HG03064 (cell line): ENCODE measurements around the gene ACTR3C.

Source experiments
- ATAC-seq: cut with Tn5 transposase; IDR thresholded peaks from one replicate; pipeline ENCODE4 v1.9.1; 2021; ENCODE audit warnings: low read depth; ENCODE audit not compliant: unreplicated experiment

Gene ACTR3C

GRCh38 chr7:150359622-150360362 is 36.4 kb upstream of the ACTR3C start:
- ATAC-seq, result no peak

DNA sequence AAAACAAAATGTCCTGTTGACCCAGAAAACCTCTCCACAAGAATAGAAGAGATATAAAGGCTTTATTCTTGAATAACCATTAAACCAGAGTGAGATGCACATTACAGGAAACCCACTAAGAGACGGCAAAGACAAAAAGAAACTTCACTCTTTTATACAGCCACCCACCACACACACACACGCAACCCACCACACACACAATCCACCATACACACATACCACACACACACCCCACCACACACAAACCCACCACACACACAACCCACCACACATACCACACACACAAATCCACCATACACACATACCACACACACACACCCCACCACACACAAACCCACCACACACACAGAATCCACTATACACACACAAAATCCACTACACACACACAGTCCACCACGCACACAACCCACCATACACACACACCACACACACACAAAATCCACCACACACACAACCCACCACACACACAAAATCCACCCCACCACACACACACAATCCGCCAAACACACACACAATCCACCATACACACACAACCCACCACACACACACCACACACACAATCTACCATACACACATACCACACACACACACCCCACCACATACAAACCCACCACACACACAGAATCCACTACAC is 35.8 kb upstream of the ACTR3C start:
- ATAC-seq, result no peak

DNA sequence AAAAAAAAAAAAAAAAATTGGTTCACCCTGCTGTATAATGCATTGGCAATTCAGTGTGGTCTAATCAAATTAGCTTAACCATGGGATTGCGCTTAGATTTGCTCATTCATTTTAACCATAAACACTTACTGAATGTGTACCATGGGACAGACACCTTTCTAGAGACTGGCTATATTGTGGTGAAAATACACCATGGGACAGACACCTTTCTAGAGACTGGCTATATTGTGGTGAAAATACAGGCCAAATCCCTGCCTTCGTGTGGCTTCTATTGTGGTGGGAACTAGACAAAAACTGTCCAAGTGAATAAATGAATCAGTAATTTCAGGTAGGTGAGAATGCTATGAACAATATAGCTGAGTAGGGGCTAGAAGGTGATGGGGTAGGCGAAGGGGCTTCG is 35.1 kb upstream of the ACTR3C start:
- no peak for ATAC-seq

DNA sequence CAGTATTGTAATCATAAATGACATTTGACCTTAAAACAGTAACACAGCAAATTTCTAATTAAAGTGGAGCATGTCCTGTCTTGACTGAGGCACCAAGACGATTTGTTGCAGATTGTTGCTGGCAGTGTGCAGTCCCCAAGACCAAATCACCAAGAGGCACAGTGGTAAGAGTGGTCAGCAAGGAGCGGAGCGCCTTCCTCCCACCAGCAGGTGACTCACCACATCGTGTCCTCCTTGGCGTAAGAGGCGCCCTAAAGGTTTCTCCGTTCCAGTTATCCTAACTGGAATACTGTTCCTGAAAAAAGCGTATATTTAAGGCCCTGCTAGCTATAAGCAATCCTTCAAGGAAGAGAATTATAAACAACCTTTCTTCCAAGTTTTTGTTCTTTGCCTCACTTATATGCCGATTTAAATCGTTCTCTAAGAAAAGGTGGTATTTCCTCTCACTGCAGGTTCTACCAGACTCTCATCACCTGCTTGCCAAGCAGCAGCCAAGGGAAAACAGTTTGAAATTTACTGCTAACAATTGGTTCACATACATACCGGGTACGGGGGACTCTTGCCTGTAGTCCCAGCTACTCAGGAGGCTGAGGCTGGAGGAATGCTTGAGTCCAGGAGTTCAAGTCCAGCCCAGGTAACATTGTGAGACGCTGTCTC is 34.6 kb upstream of the ACTR3C start:
- peak; percentile 16 for ATAC-seq

DNA sequence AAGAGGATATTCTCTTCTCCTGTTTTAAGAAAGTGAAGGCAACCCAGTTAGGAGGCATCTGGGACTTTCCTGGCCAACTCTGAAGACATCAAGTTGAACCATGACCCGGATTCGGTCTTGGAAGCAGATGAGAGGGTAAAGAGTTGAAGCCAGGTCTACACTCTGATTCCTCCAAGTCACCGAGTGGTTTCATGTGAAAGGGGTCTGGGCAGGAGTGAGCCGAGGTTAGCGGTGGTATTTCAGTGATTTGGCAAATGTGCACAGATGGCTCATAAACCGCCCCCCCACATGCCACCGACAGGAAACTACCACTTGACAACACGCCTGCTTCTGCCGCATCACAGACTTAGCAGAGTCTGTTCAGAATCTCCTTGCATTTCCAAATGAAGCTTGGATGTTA is 33.9 kb upstream of the ACTR3C start:
- peak; percentile 53 for ATAC-seq

- ATAC-seq, result no peak
Observed at GRCh38 chr7:150356265-150356897, 33.0 kb upstream of the ACTR3C start.

GRCh38 chr7:150355666-150356059 is 32.3 kb upstream of the ACTR3C start:
- ATAC-seq, result no peak

DNA sequence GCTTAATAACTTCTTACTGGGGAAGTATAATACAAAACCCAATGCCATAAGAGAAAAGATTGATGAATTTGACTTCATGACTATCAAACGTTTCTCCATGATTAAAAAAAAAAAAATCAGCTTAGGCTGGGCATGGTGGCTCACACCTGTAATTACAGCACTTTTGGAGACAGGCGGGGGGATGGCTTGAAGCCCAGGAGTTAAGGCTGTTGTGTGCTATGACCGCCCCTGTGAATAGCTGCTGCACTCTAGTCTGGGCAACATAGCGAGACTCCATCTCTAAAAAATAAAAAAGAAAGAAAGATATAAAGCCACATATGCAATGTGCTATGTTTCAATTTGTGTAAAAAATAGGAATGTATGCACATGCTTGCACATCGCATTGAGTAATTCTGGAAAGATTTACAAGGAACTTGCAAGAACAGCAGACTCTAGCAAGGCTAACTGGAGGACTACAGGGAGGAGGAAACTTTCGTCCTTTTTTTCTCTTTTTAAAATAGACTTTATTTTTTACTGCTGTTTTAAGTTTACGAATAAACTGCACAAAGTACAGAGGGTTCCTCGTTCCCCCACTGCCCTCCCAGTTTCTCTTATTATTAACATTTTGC is 28.3 kb upstream of the ACTR3C start:
- no peak for ATAC-seq

GRCh38 chr7:150346922-150347321 is 23.6 kb upstream of the ACTR3C start:
- no peak for ATAC-seq

DNA sequence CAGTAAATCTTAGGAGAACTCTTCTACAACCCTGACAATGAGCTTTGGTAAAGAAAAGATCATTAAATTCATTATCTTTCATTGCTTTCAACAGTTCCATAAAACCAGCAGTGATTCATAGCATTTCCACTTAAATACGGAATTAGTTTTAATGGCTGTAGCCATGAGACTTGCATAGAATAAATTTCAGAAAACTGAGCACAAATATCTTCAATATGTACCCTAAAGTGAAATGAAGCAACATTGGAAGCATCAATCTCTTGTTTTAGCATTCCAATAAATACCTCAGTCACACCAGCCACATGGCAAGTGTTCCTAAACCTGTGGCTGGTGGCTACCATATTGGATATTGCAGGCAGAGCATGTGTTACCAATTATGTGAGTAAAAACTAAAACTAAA is 21.7 kb upstream of the ACTR3C start:
- no peak for ATAC-seq

DNA sequence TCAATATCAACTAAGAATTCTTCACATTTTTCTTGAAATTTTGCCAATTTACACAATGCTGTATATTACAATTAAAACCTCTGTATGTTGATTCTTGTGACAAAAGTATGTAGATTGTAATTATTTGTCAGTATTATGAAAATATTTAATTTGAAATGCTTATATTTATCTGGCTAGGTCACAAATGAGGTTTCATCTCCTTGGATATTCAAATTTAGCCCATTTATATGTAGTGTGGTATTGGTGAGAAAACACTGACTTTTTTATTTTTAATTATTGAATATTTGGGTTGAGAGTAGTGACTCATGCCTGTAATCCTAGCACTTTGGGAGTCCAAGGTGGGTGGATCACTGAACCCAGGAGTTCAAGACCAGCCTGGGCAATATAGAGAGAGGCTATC is 21.0 kb upstream of the ACTR3C start:
- ATAC-seq, result no peak

GRCh38 chr7:150343225-150343624 is 19.9 kb upstream of the ACTR3C start:
- ATAC-seq, result no peak

- no peak for ATAC-seq
Observed at GRCh38 chr7:150342121-150342408, 18.7 kb upstream of the ACTR3C start.

- ATAC-seq, result no peak
Observed at GRCh38 chr7:150341263-150342120, 18.1 kb upstream of the ACTR3C start, which contains the start of gene RARRES2. Gene RARRES2, minus strand, starts transcription at chr7:150341629. Its CDS starts 1,020 bp downstream, at chr7:150340609.

- ATAC-seq, result no peak
Observed at GRCh38 chr7:150340875-150341262, 17.5 kb upstream of the ACTR3C start.

DNA sequence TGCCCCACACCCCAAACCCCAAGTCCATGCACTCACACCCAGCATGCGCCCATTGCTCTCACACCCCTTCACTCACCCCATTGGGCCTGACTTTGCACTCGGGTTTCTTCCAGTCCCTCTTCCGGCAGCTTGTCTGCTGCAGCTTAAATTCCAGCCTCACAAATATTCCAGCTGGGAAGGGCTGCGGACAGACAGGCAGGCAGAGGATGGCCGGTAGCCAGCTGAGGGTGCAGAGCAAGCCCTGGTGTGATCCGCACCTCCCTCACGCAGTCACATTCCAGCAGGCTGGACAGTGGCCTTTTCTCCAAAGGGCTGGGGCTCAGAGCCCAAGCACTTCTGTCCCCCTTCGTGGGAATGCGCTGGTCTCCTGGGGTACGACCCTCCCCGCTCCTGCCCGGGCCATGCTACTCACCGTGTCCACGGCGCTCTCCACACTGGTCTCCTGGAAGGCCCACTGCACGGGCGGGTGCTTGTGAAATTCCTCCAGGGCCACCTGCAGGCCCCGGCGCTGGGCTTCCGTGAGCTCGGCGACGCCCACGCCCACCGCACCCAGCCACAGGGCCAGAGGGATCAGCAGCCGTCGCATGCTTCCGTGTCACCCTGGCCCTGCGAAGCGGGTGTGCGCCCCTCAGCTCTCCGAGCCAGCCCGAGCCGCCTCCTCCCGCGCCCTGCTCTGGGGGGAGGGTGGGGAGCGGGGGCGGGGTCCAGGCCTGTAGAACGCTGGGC is 16.8 kb upstream of the ACTR3C start:
- ATAC-seq, result no peak

GRCh38 chr7:150339409-150339809 is 16.1 kb upstream of the ACTR3C start:
- ATAC-seq, result no peak

- ATAC-seq, result no peak
Observed at GRCh38 chr7:150338166-150338829, 15.0 kb upstream of the ACTR3C start.

GRCh38 chr7:150337659-150338081 is 14.3 kb upstream of the ACTR3C start:
- ATAC-seq, result no peak
